ENCODE results near the gene FRMPD1.

The FRMPD1 gene

DNA sequence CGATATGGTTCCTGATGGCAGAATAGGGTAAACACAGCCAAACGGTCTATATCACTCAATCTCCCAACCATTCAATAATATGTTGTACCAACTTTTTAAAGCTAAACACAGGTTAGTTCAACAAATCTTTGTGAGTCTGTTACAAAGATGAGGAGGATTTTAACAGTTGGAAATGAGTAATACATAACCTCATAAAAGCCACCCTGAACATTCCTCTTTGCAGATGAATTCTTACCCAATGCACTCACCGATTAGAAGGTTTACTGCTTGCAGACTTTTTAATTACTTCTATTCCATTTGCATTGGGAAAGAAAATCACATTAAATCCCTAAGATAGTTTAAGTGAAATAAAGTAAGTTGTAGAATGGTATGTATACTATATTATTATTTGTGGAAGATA lies 79.5 kb downstream of the FRMPD1 start:
- TF ChIP-seq TCF12 (IDR thresholded peaks at IDR 0.05; ENCODE audit: low read depth): no peak
- no peak for TF ChIP-seq TAF1 (IDR thresholded peaks at IDR 0.05; ENCODE audit: low read depth)
- TF ChIP-seq, protein P1, sequence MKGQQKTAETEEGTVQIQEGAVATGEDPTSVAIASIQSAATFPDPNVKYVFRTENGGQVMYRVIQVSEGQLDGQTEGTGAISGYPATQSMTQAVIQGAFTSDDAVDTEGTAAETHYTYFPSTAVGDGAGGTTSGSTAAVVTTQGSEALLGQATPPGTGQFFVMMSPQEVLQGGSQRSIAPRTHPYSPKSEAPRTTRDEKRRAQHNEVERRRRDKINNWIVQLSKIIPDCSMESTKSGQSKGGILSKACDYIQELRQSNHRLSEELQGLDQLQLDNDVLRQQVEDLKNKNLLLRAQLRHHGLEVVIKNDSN (IDR thresholded peaks at IDR 0.05): no peak
- no peak for TF ChIP-seq NFIC (IDR thresholded peaks at IDR 0.05)

DNA sequence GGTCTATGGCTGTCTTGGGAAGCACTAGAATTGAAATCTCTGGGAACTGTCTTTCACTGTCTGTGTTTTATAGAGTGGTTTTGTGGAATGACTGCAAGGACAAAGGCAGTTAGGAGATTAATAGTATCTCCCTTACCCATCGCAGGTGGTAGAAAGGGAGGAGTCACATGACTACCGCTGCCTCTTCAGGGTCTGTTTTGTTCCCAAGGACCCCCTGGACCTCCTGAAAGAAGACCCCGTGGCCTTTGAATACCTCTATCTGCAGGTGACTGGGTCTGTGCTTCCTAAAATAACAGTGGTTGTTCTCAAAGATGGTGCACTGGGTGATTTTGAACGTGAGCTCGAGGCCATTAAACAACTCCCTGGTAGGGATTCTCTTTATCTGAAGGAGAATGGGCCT lies 80.1 kb downstream of the FRMPD1 start:
- TF ChIP-seq YY1 (IDR thresholded peaks at IDR 0.05; ENCODE audit: low read depth): no peak
- TF ChIP-seq CREB1 (IDR thresholded peaks at IDR 0.05; ENCODE audit: low read depth): no peak
- no peak for TF ChIP-seq FOXM1 (IDR thresholded peaks at IDR 0.05; ENCODE audit: borderline replicate concordance, low read depth)
- TF ChIP-seq RAD21 (IDR thresholded peaks at IDR 0.05; ENCODE audit: low read depth): no peak

DNA sequence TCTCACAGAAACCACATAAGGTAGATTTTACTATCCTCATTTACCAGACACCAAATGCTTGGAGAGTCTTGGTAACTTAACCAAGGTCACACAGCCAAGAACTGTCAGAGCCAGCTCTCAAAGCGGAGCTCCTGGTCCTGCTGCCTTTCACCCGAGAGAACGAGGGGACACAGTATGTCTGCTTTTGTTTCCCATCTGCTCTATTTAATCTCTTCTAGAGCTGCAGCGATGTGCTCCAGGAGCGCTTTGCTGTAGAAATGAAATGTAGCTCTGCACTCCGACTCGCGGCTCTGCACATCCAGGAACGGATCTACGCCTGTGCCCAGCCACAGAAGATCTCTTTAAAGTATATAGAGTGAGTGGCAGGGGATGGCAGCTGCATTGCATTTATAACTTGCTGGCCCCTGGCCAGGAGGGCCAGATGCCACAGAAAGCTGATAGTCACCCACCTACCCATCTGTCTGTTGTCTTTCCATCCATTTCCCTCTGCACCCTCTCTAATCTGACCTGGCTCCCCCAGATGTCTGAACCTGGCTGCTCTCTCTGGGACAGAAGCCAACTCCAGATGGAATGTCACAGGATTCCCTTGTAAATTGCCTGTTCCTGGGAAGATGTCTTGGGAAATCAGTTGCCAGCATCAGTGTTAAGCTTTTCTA lies 81.5 kb downstream of the FRMPD1 start:
- TF ChIP-seq CEBPB (IDR thresholded peaks at IDR 0.05) (no peak), ZBTB7A (IDR thresholded peaks at IDR 0.05; ENCODE audit: low read depth) (no peak), TEAD4 (IDR thresholded peaks at IDR 0.05) (no peak), TAF1 (IDR thresholded peaks at IDR 0.05; ENCODE audit: low read depth) (no peak), CREB1 (IDR thresholded peaks at IDR 0.05; ENCODE audit: low read depth) (no peak), NFIC (IDR thresholded peaks at IDR 0.05) (no peak), TCF12 (IDR thresholded peaks at IDR 0.05; ENCODE audit: low read depth) (no peak), YY1 (IDR thresholded peaks at IDR 0.05; ENCODE audit: low read depth) (no peak)
- TF ChIP-seq, protein P2, sequence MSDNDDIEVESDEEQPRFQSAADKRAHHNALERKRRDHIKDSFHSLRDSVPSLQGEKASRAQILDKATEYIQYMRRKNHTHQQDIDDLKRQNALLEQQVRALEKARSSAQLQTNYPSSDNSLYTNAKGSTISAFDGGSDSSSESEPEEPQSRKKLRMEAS (IDR thresholded peaks at IDR 0.05): no peak
- TF ChIP-seq, protein P3, sequence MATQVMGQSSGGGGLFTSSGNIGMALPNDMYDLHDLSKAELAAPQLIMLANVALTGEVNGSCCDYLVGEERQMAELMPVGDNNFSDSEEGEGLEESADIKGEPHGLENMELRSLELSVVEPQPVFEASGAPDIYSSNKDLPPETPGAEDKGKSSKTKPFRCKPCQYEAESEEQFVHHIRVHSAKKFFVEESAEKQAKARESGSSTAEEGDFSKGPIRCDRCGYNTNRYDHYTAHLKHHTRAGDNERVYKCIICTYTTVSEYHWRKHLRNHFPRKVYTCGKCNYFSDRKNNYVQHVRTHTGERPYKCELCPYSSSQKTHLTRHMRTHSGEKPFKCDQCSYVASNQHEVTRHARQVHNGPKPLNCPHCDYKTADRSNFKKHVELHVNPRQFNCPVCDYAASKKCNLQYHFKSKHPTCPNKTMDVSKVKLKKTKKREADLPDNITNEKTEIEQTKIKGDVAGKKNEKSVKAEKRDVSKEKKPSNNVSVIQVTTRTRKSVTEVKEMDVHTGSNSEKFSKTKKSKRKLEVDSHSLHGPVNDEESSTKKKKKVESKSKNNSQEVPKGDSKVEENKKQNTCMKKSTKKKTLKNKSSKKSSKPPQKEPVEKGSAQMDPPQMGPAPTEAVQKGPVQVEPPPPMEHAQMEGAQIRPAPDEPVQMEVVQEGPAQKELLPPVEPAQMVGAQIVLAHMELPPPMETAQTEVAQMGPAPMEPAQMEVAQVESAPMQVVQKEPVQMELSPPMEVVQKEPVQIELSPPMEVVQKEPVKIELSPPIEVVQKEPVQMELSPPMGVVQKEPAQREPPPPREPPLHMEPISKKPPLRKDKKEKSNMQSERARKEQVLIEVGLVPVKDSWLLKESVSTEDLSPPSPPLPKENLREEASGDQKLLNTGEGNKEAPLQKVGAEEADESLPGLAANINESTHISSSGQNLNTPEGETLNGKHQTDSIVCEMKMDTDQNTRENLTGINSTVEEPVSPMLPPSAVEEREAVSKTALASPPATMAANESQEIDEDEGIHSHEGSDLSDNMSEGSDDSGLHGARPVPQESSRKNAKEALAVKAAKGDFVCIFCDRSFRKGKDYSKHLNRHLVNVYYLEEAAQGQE (IDR thresholded peaks at IDR 0.05; ENCODE audit: low read depth): no peak

DNA sequence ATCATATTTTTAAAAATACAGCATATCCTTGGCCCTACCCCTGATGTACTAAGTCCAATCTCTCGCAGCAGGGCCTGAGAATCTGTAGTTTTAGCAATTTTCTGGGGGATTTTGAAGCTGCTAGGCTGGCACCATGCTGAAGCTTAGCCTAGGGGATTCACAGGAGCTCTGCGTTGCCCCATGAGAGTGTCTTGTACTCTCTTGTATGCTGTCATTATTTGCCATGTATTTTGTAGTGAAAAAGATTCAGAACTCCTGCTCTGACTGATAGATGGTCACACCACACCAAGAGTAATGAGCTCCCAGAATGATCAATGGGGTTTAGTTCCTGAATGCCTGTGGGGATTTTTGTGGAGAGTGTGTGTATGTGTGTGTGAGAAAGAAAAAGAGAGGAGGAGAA lies 82.2 kb downstream of the FRMPD1 start:
- TF ChIP-seq TCF12 (IDR thresholded peaks at IDR 0.05; ENCODE audit: low read depth): no peak
- TF ChIP-seq NFIC (IDR thresholded peaks at IDR 0.05): no peak

DNA sequence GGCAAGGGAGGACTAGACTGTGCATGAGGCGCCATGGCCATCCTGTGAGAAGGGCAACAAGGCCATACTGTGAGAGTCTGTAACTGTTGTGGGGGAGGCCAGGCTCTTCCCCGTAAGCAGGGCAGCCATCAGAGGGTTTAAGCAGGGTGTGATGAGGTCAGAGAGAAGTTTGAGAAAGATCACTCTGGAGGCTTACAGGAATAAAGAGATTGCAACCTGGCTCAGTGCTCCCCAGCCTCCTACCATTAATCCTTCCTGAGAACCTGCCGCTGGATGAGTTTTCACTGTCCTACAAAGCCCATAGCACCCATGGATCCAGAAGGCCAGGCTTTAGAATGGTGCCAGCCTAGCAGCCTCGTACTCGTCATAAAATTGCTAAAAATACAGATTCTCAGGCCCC lies 88.5 kb downstream of the FRMPD1 start:
- TF ChIP-seq ZBTB7A (IDR thresholded peaks at IDR 0.05; ENCODE audit: low read depth) (no peak), EGR1 (IDR thresholded peaks at IDR 0.05) (no peak), FOXM1 (IDR thresholded peaks at IDR 0.05; ENCODE audit: borderline replicate concordance, low read depth) (no peak), TEAD4 (IDR thresholded peaks at IDR 0.05) (no peak), YY1 (IDR thresholded peaks at IDR 0.05; ENCODE audit: low read depth) (no peak), NFIC (IDR thresholded peaks at IDR 0.05) (no peak), EP300 (IDR thresholded peaks at IDR 0.05; ENCODE audit: borderline replicate concordance) (no peak)
- TF ChIP-seq, protein P1 (IDR thresholded peaks at IDR 0.05): no peak
- TF ChIP-seq, protein P3 (IDR thresholded peaks at IDR 0.05; ENCODE audit: low read depth): no peak
- TF ChIP-seq, protein P2 (IDR thresholded peaks at IDR 0.05): no peak

DNA sequence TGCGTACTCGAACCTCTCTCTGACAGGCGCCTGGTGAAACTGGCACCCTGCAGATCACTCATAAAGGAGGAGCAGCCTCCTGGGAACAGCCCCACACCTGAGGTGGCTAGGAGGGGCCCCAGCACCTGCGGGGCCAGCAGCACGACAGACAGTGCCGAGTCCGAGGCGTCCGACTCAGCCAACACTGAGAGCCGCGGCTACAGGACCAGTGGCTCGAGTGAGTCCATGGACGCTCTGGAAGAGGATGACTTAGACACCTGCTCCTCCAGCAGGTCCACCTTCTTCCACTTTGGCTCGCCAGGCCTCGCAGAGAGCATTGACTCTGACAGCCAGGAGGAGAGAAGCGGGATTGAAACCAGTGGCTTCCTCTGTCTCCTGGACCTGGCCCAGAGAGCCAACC lies 89.4 kb downstream of the FRMPD1 start:
- no peak for TF ChIP-seq ZBTB7A (IDR thresholded peaks at IDR 0.05; ENCODE audit: low read depth)
- TF ChIP-seq, protein P2 (IDR thresholded peaks at IDR 0.05): no peak
- TF ChIP-seq, protein P3 (IDR thresholded peaks at IDR 0.05; ENCODE audit: low read depth): no peak
- TF ChIP-seq, protein P1 (IDR thresholded peaks at IDR 0.05): no peak
- no peak for TF ChIP-seq FOXM1 (IDR thresholded peaks at IDR 0.05; ENCODE audit: borderline replicate concordance, low read depth)
- no peak for TF ChIP-seq TAF1 (IDR thresholded peaks at IDR 0.05; ENCODE audit: low read depth)
- TF ChIP-seq TEAD4 (IDR thresholded peaks at IDR 0.05): no peak
- no peak for TF ChIP-seq YY1 (IDR thresholded peaks at IDR 0.05; ENCODE audit: low read depth)
- TF ChIP-seq CEBPB (IDR thresholded peaks at IDR 0.05): no peak
- TF ChIP-seq TCF12 (IDR thresholded peaks at IDR 0.05; ENCODE audit: low read depth): no peak
- no peak for TF ChIP-seq EGR1 (IDR thresholded peaks at IDR 0.05)
- TF ChIP-seq EP300 (IDR thresholded peaks at IDR 0.05; ENCODE audit: borderline replicate concordance): no peak
- TF ChIP-seq RAD21 (IDR thresholded peaks at IDR 0.05; ENCODE audit: low read depth): no peak
- TF ChIP-seq CREB1 (IDR thresholded peaks at IDR 0.05; ENCODE audit: low read depth): no peak
